GM21423 (cell line): Measurements from ENCODE around the gene ENOX1.
A peak's percentile ranks its signal among the peaks of the same experiment; 100 is the strongest.

Experiments
- ATAC-seq: cut with Tn5 transposase; IDR thresholded peaks from one replicate; pipeline ENCODE4 v1.9.1; 2021; ENCODE audit warnings: mild to moderate bottlenecking, moderate library complexity; ENCODE audit not compliant: unreplicated experiment

The ENOX1 gene

GRCh38 chr13:43269037-43269481 lies 517.7 kb downstream of the ENOX1 start:
- no peak for ATAC-seq

DNA sequence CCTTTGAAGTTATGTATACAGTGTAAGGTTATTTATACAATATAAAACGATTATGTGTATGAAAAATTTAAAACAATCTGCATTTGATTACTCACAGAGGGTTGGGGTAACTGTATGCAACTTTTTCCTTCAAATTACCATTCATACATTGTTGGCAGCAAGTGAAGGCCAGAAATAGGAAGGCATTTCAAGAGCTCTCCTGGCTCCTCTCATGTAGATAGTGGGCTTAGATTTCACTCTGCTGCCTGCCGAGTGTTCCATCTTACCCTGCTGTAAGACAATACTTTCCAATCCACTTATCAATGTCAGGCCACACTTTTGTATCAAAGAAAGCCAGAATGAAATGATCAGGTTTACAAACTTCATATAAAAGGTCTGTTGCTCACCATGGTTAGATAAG lies 518.1 kb downstream of the ENOX1 start:
- no peak for ATAC-seq

- no peak for ATAC-seq
Measured at GRCh38 chr13:43267916-43268315, 518.9 kb downstream of the ENOX1 start.

DNA sequence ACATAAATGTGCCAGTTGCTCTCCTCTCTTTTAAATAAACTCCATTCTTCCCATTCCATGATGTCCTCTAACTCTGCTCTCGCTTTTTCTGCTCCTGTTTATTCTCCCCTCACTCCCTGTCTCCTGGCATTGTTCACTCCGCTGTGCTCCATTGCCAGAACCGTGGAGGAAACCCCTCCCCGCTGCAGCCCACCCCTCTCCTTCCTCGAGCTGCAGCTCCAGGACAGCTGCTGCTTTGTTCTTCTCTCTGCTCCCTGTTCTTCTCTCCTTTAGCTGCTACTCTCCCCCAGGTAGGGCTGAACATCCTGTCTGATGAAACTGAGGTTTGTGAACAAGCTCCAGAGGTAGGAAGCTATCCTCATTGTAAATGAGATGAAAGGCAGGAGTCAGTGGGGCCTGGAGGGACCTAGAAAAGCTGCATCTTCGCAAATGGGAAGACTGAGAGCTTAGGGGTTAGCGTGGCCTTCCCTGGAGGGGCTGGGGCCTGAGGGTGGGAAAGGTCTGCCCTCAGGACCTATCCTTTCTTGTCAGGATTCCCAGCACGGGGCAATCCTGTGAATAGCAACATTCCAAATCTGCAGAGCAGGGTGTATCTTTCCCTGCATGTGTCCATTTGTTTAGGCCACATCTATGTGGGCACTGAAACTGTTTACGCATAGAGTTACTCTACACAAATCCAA lies 519.7 kb downstream of the ENOX1 start:
- ATAC-seq, result no peak

GRCh38 chr13:43265028-43265427 lies 521.7 kb downstream of the ENOX1 start:
- ATAC-seq, result no peak

DNA sequence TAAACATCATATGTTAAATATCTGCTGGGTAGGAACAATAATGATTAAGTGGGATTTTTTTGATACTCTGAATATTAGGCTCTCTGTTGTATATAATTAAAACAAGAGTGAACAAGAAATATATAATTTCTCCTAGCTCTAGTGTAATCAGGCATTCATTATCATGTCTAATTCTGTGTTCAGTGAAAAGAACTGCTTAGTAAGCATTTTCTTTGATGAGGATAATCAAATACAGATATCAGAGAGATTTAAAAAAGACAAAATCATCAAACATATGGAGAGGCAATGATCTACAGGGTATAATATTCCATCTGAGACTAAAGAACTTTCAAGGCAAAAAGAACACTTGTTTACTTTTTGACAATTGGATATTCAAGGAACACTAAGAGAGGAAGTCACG lies 522.3 kb downstream of the ENOX1 start:
- no peak for ATAC-seq

DNA sequence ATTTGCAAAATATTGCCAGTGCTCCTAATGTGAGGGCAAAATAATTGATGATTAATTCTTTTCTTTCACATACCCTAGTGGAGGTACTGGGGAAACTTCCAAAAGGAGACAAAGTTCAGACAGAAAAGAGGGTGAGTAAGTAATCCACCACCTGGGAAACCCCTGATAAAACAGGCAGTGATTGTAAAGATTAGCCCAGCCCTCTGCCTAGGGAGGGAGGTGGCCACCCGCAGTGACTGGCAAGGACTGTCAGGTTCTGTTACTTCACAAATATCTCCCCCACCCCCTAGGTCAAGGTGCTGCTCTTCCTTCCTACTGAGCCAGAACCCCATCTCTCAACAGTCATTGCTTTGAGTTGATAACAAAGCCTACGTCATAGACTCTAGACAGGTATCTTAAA lies 523.7 kb downstream of the ENOX1 start:
- no peak for ATAC-seq

GRCh38 chr13:43260999-43261398 lies 525.8 kb downstream of the ENOX1 start:
- no peak for ATAC-seq

GRCh38 chr13:43258771-43259170 lies 528.0 kb downstream of the ENOX1 start:
- no peak for ATAC-seq

- no peak for ATAC-seq
Measured at GRCh38 chr13:43257765-43258164, 529.0 kb downstream of the ENOX1 start.

DNA sequence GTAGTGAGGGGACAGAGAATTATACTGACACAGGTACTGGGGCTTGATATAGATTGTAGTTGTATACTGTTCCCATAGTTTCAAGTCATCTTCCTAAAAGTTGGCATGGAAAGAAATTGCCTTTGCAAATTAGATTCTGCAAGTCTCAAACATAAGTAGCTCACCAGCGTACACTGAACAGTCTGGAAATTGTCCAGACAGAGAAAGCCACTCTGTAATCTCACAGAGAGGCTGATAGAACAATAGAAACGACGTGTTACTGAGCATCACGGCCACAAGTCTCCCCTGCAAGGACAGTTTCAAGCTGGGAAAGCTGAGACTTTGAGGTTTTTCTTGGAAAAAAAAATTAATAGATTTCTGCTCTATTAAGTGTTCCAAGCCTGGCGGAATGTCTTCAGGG lies 534.8 kb downstream of the ENOX1 start:
- ATAC-seq, result no peak

- no peak for ATAC-seq
Measured at GRCh38 chr13:43246382-43246781, 540.4 kb downstream of the ENOX1 start.

GRCh38 chr13:43245374-43245964 lies 541.3 kb downstream of the ENOX1 start:
- no peak for ATAC-seq

GRCh38 chr13:43244481-43244880 lies 542.3 kb downstream of the ENOX1 start:
- no peak for ATAC-seq

DNA sequence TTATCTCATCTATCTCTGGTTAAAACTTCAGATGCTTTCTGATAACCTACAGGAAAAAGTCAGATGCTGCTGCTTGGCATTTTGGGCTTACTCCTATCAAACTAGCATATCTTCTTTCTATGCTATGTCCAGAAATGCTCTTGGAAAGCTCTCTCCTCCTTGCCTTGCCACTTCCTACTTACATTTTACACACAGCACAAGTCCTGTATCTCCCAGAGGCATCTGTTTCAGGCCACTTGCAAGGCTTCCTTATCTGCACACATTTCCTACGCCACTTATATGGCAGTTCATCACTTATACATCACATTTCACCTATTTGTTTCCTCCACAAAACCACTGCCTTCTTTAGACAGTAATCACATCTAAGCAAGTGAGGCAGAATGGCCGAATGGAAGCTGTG lies 543.1 kb downstream of the ENOX1 start:
- no peak for ATAC-seq

DNA sequence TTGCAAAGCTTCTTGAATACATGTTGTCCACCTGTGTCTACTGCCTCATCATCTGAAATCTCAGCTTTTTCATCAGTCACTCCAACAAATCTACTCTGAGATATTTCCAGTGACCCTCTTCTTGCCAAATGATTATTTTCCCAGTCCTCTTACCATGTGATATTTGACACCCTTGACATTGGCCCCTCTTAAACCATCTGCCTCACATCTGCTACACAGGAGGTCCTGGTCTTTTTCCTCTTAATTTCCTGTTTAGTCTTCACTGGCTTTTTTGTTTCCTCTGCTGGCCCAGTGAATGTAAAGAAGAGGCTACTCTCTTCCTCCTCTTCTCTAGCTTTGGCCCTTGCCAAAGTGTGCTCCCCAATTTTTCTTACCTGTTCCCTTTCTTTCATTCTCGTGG lies 544.7 kb downstream of the ENOX1 start:
- ATAC-seq, result no peak

- peak; percentile 77 for ATAC-seq
Measured at GRCh38 chr13:43240278-43240677, 546.5 kb downstream of the ENOX1 start.

DNA sequence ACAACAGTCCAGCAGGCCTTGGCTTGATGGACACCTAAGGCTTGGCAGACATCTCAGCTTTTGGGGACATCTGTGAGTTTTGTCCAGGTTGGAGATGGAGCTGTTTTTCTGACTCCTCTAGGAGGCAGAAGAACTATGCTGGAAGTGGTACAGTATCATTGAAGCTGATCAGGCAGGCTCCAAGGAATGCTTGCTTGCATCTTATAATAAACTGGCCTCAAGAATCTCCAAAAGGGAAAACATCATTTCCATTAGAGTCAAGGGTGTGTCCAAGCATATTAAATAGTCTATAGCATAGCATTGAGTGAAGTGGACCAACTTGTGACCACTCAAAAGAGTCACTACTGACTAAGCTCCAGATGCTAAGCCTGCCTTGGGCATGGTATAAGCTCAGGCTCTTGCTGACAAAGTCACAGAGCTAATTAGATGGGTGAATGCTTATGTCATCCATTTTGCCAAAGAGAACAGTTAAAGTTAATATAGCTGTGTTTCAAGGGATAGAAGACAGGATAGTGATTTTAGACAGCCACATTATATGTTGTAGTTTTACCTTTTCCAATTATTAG lies 547.4 kb downstream of the ENOX1 start:
- ATAC-seq, result no peak

DNA sequence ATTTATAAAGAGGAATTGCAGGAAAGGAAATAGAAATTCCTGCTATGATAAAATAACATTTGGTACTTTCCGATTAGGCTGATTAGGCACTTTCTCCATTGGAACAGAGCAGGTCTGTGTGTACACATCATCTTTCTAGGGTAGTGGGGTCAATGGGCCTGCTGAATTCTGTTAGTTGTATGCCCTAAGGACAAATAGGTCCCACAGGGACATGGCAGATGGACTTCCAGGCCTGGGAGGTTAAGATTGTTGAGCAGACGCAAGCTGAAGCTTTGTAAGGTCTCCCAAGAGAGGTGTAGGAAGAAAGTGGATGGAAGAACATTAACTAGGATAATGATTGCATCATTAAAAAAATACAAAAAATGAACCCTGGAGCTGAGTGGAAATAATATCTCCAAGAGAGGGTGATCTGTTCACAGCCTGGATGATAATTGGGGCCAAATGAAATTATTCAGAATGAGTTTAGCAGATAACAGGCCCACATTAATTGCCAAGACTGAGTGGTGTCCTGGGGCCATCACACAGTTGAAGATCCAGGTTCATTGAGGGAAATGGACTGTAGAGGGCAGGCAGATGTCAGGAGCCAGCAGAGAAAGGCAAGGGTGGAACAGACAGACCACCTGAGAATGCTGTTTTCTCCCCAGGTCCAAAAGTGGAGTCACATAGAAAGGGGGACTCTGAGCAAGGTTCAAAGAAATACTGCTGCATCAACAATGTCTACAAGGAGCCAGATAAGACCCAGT lies 548.3 kb downstream of the ENOX1 start:
- no peak for ATAC-seq

DNA sequence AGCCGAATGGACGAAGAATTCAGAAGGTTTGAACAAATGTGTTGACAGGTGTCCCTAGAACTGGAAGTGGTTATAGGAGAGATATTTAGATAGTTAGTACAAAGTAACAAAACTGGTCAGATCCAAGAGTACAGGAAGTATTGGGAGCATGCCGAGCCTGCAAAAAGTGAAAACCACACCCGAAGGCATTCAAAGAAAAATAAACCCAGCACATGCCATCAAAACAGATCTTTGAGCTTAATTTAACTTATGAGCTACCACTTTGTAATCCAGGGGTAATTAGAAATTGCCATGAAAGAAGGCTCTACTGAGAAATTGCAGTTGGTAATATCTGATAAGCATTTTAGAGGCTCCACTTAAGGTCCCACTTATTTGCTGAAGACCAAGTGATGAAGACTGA lies 549.2 kb downstream of the ENOX1 start:
- ATAC-seq, result no peak

DNA sequence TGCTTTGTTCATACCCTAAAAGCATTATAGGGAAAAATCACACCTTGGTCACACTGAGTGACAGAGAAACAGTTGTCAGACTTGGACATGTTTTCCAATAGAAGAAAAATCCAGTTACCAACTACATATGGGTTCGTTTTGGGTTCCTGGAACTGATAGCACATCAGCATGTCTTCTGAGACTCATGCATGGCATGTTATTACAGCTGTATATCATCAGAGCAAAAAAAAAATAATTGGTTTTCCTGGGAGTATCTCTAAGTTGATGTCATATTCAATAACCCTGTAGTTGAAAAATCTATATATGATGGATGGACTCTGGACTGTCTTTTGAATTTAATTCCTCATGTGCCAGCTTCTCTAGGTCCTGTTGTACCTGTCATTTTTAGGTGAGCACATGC lies 551.7 kb downstream of the ENOX1 start:
- ATAC-seq, result no peak

DNA sequence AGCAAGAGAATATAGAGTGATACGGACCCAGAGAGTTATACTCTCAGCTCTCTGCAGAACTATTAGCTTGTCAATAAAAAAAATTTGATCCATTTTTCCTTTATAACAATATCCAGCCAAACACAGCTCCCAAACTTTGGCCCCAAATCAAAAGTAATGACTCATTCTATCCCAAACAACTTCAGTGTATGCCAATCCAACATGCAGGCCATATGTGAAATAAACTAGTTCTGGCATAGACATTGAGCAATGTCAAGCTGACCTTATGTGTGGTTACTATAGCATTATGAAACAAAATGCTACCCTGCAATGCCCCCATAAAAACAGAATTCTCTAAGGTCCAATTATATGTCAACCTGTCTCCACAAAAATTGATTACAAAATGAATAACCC lies 553.9 kb downstream of the ENOX1 start:
- no peak for ATAC-seq
